PC-9 (cell line): ENCODE data around the gene SLC38A6.

Source experiments
- CTCF ChIP-seq: fragments of 200-600 bp; sonication (generic); conservative IDR thresholded peaks from 2 replicates; pipeline ENCODE4 v1.6.1; 2017; ENCODE audit warnings: mixed run types, antibody characterized with exemption, mild to moderate bottlenecking, moderate library complexity
- EZH2 ChIP-seq: fragments of 200-600 bp; sonication (generic); IDR thresholded peaks from 2 replicates; pipeline ENCODE4 v1.8.0; 2017; ENCODE audit warnings: antibody characterized with exemption, low read depth

DNA sequence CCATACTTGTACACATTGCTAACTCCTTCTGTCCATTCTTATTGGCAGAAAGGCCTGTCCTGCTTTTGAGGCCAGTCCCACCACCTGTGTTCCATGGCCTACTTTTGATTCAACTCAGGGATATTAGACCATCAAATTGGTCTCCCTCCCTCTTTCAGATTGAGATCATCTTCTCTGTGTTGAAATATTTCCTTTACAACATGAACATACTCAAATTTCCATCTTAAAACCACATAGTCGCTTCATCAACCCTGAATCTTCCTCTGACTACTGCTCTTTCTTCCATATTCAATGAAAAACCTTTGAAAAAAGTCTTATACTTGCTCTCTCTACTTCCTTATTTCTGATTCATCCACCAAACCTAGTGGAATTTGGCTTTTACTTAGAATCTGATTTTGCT lies 35.1 kb upstream of the SLC38A6 start:
- TF ChIP-seq CTCF: no peak
- TF ChIP-seq EZH2: no peak
